ENCODE measurements around the gene IPCEF1.

IPCEF1 gene

DNA sequence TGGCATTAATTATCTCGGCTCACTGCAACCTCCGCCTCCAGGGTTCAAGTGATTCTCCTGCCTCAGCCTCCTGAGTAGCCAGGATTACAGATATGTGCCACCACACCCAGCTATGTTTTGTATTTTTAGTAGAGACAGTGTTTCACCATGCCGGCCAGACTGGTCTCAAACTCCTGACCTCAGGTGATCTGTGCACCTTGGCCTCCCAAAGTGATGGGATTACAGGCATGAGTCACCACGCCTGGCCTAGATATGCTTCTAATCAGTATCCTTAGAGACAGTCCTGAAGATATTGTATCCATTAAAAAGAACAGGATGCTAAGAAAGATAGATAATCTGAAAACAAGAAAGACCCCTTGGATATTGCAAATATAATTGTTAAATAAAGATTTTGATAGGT, 3.1 kb upstream of the IPCEF1 start:
- no peak overlapping the region for H3K9ac ChIP-seq (ENCODE audit: low read length in 5 of 5)
- H3K36me3 ChIP-seq (ENCODE audit: control insufficient read depth in 5 of 5, insufficient read depth in 5 of 5, low read length in 5 of 5), result no peaks in the 10 kb centered on the region
- H3K4me3 ChIP-seq (ENCODE audit: low read depth in 1 of 5, low read length in 5 of 5), result no peak overlapping the region
- H3K27ac ChIP-seq (ENCODE audit: low read depth, low read length), result no peak overlapping the region
- no peaks in the 10 kb centered on the region for H3K9me3 ChIP-seq (ENCODE audit: control insufficient read depth in 5 of 5, low read length in 5 of 5)
- peaks cover 0 to 2% (median 0%) of the 10 kb centered on the region in 5 donors for H3K27me3 ChIP-seq (ENCODE audit: control insufficient read depth in 5 of 5, insufficient read depth in 4 of 5, low read length in 5 of 5)
- H3K4me1 ChIP-seq (ENCODE audit: control insufficient read depth in 5 of 5, insufficient read depth in 5 of 5, low read length in 5 of 5), result peaks cover 0 to 5% (median 0%) of the 10 kb centered on the region in 5 donors

DNA sequence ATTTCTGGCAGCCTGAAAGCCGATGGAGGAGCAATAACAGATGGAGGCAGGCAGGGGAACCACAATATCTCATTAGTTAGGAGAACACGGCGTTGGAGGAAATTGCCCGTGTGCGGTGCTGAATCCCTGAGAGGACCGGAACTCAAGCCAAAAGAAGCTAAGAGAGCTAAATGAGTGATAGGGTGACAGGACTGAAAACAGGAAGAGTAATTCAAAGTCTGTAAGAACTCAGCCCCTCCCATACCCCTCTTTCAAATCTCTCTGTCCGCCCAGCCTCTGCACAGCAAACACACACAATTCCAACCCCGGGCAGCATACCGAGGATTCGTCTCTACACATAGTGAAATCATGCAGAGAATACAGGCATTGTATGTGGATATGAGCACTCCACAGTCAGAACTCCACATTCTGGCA, 2.6 kb upstream of the IPCEF1 start:
- peak overlapping the region in 1 of 5 donors; percentile 15 for H3K4me3 ChIP-seq (ENCODE audit: low read depth in 1 of 5, low read length in 5 of 5)
- H3K9ac ChIP-seq (ENCODE audit: low read length in 5 of 5), result no peak overlapping the region

DNA sequence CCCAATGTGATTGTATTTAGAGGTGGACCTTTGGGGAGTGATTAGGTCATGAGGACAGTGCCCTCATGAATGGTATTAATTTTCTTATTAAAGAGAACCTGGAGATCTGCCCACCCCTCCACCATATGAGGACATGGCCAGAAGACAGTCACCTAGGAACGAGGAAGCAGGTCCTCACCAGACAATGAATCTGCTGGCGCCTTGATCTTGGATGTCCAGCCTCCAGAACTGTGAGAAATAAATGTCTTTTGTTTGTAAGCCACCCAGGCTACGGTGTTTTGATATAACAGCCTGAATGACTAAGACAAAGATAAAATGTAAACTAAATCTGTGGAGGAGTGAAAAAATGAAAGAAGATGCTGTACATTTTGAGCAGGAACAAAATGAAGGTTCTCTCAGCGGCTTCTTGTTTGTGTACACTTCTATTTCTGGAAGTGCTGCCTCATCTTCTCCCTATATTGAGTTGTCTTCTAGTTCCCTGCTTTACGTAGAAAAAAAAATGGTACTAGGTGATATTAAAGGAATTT, 1.5 kb upstream of the IPCEF1 start:
- H3K4me1 ChIP-seq (ENCODE audit: control insufficient read depth in 5 of 5, insufficient read depth in 5 of 5, low read length in 5 of 5), result peaks cover 0 to 9% (median 0%) of the 10 kb centered on the region in 5 donors
- no peak overlapping the region for H3K4me3 ChIP-seq (ENCODE audit: low read depth in 1 of 5, low read length in 5 of 5)
- H3K9me3 ChIP-seq (ENCODE audit: control insufficient read depth in 5 of 5, low read length in 5 of 5), result no peaks in the 10 kb centered on the region
- H3K27ac ChIP-seq (ENCODE audit: low read depth, low read length), result no peak overlapping the region
- H3K27me3 ChIP-seq (ENCODE audit: control insufficient read depth in 5 of 5, insufficient read depth in 4 of 5, low read length in 5 of 5), result peaks cover 0 to 2% (median 0%) of the 10 kb centered on the region in 5 donors
- no peaks in the 10 kb centered on the region for H3K36me3 ChIP-seq (ENCODE audit: control insufficient read depth in 5 of 5, insufficient read depth in 5 of 5, low read length in 5 of 5)
- H3K9ac ChIP-seq (ENCODE audit: low read length in 5 of 5), result no peak overlapping the region

More for the DNA sequence above, 2.6 kb upstream of the IPCEF1 start:
- no peaks in the 10 kb centered on the region for H3K9me3 ChIP-seq (ENCODE audit: control insufficient read depth in 5 of 5, low read length in 5 of 5)
- peaks cover 0 to 2% (median 0%) of the 10 kb centered on the region in 5 donors for H3K27me3 ChIP-seq (ENCODE audit: control insufficient read depth in 5 of 5, insufficient read depth in 4 of 5, low read length in 5 of 5)
- no peak overlapping the region for H3K27ac ChIP-seq (ENCODE audit: low read depth, low read length)
- peaks cover 0 to 9% (median 0%) of the 10 kb centered on the region in 5 donors for H3K4me1 ChIP-seq (ENCODE audit: control insufficient read depth in 5 of 5, insufficient read depth in 5 of 5, low read length in 5 of 5)
- no peaks in the 10 kb centered on the region for H3K36me3 ChIP-seq (ENCODE audit: control insufficient read depth in 5 of 5, insufficient read depth in 5 of 5, low read length in 5 of 5)

DNA sequence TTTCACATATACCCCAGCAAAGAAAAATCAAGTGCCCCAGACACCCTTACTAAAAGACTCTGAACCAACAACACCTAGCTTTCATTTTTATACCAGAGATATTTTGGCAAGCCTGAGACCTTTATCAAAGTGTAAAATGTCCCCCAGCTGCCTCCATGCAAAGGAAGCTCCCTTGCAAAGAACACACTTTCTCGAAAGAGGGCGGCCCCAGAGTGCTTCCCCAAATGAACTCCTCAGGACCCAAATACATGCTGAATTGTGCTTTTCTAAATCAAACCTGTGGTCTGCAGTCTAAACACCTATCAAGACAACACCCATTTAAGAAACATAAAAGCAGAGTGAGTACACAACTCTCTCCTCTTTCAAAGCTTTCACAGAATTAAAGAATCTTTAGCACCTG, 490 bp downstream of the IPCEF1 start:
- H3K9me3 ChIP-seq (ENCODE audit: control insufficient read depth in 5 of 5, low read length in 5 of 5), result no peaks in the 10 kb centered on the region
- H3K4me3 ChIP-seq (ENCODE audit: low read depth in 1 of 5, low read length in 5 of 5), result no peak overlapping the region
- H3K27ac ChIP-seq (ENCODE audit: low read depth, low read length), result no peak overlapping the region
- no peak overlapping the region for H3K9ac ChIP-seq (ENCODE audit: low read length in 5 of 5)
- no peaks in the 10 kb centered on the region for H3K36me3 ChIP-seq (ENCODE audit: control insufficient read depth in 5 of 5, insufficient read depth in 5 of 5, low read length in 5 of 5)
- peaks cover 0 to 9% (median 0%) of the 10 kb centered on the region in 5 donors for H3K4me1 ChIP-seq (ENCODE audit: control insufficient read depth in 5 of 5, insufficient read depth in 5 of 5, low read length in 5 of 5)
- H3K27me3 ChIP-seq (ENCODE audit: control insufficient read depth in 5 of 5, insufficient read depth in 4 of 5, low read length in 5 of 5), result peaks cover 0 to 2% (median 0%) of the 10 kb centered on the region in 5 donors

DNA sequence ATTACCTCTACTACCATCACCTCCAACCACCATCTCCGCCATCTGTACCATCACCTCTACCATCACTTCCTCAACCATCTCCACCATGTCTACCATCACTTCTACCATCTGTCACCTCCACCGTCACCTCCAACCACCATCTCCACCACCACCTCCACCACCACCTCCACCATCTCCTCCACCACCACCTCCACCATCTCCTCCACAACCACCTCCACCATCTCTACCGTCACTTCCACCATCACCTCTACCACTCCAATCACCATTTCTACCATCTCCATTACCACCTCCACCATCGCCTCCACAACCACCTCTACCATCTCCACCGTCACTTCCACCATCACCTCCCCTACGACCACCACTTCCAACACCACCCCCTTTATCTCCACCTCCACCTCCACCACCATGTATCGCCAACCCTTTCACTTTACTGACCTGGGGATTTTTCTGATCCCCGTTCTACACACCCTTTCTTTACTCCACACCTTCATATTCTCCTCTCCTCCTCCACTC, 2.3 kb downstream of the IPCEF1 start:
- no peaks in the 10 kb centered on the region for H3K36me3 ChIP-seq (ENCODE audit: control insufficient read depth in 5 of 5, insufficient read depth in 5 of 5, low read length in 5 of 5)
- no peaks in the 10 kb centered on the region for H3K9me3 ChIP-seq (ENCODE audit: control insufficient read depth in 5 of 5, low read length in 5 of 5)
- H3K27ac ChIP-seq (ENCODE audit: low read depth, low read length), result no peak overlapping the region
- H3K9ac ChIP-seq (ENCODE audit: low read length in 5 of 5), result no peak overlapping the region
- peaks cover 0 to 9% (median 0%) of the 10 kb centered on the region in 5 donors for H3K4me1 ChIP-seq (ENCODE audit: control insufficient read depth in 5 of 5, insufficient read depth in 5 of 5, low read length in 5 of 5)
- peaks cover 0 to 2% (median 0%) of the 10 kb centered on the region in 5 donors for H3K27me3 ChIP-seq (ENCODE audit: control insufficient read depth in 5 of 5, insufficient read depth in 4 of 5, low read length in 5 of 5)
- H3K4me3 ChIP-seq (ENCODE audit: low read depth in 1 of 5, low read length in 5 of 5), result no peak overlapping the region

DNA sequence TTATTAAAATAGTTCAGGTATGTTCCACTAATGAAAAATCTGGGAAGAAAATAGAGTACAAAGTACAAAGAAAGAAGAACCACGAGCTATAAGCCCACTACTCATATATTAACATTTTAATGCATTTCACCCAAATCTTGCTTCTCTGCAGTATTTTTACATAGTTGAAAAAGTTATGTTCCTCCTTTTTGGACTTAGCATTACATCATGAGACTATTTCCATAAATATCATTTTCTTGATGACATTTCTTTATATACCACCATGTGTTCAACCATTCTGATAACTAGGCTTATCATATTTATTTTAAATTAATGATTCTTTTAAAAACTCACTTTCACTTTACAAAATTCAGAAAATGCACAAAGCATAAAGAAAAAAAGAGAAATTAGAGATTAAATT, 3.0 kb downstream of the IPCEF1 start:
- no peaks in the 10 kb centered on the region for H3K36me3 ChIP-seq (ENCODE audit: control insufficient read depth in 5 of 5, insufficient read depth in 5 of 5, low read length in 5 of 5)
- no peak overlapping the region for H3K27ac ChIP-seq (ENCODE audit: low read depth, low read length)
- no peaks in the 10 kb centered on the region for H3K9me3 ChIP-seq (ENCODE audit: control insufficient read depth in 5 of 5, low read length in 5 of 5)

DNA sequence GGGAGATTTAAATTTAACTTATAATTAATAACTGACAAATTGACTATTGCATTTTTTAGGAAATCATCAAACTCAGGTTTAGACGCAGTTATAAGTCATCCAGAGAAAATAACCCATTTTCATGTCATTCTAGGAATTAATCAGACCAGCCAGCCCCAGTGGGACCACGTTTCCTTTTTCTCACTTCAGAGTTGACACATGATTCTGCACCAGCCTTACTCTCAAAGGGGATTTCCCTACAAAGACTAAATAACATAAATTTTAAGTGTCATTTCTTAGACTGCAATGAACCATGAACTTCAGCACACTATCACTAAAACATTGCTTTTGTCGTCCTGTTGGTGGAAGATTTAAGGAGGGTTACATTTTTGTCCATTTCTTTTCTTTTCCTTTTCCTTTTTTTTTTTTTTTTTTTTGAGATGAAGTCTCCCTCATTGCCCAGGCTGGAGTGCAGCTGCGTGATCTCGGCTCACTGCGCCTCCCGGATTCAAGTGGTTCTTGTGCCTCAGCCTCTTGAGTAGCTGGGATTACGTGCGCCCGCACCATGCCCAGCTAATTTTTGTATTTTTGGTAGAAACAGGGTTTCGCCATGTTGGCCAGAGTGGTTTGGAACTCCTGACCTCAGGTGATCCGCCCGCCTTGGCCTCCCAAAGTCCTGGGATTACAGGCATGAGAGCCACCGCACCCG, 3.6 kb downstream of the IPCEF1 start:
- Histone ChIP-seq H3K27me3 (ENCODE audit: control insufficient read depth in 5 of 5, insufficient read depth in 4 of 5, low read length in 5 of 5) (no peaks in the 10 kb centered on the region), H3K9me3 (ENCODE audit: control insufficient read depth in 5 of 5, low read length in 5 of 5) (no peaks in the 10 kb centered on the region), H3K4me3 (ENCODE audit: low read depth in 1 of 5, low read length in 5 of 5) (no peak overlapping the region), H3K36me3 (ENCODE audit: control insufficient read depth in 5 of 5, insufficient read depth in 5 of 5, low read length in 5 of 5) (no peaks in the 10 kb centered on the region), H3K4me1 (ENCODE audit: control insufficient read depth in 5 of 5, insufficient read depth in 5 of 5, low read length in 5 of 5) (peaks cover 0 to 6% (median 0%) of the 10 kb centered on the region in 5 donors), H3K27ac (ENCODE audit: low read depth, low read length) (no peak overlapping the region), H3K9ac (ENCODE audit: low read length in 5 of 5) (no peak overlapping the region)

More for the DNA sequence above, 3.0 kb downstream of the IPCEF1 start:
- Histone ChIP-seq H3K27me3 (ENCODE audit: control insufficient read depth in 5 of 5, insufficient read depth in 4 of 5, low read length in 5 of 5) (peaks cover 0 to 2% (median 0%) of the 10 kb centered on the region in 5 donors), H3K4me1 (ENCODE audit: control insufficient read depth in 5 of 5, insufficient read depth in 5 of 5, low read length in 5 of 5) (peaks cover 0 to 6% (median 0%) of the 10 kb centered on the region in 5 donors), H3K9ac (ENCODE audit: low read length in 5 of 5) (no peak overlapping the region), H3K4me3 (ENCODE audit: low read depth in 1 of 5, low read length in 5 of 5) (no peak overlapping the region)

DNA sequence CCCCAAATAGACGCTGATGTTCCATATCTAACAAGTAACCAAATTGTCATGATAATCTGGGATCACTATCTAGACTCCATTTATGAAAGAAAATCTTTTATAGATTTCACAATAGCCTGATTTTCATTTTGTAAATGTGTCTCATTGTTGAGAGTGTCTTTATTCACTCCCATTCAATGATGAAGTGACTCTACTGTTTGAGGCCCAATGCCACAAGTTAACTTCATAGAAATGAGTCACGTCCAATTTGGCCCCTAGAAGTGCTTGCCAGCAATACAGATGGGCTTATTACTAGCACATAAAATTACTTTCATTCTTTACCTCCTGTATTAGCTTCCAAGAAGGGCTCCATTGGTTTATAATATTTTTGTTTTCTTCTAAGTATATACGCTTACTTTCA, 6.3 kb downstream of the IPCEF1 start:
- H3K27ac ChIP-seq (ENCODE audit: low read depth, low read length), result no peak overlapping the region
- no peaks in the 10 kb centered on the region for H3K27me3 ChIP-seq (ENCODE audit: control insufficient read depth in 5 of 5, insufficient read depth in 4 of 5, low read length in 5 of 5)
- H3K9me3 ChIP-seq (ENCODE audit: control insufficient read depth in 5 of 5, low read length in 5 of 5), result no peaks in the 10 kb centered on the region
- no peak overlapping the region for H3K4me3 ChIP-seq (ENCODE audit: low read depth in 1 of 5, low read length in 5 of 5)
- peaks cover 0 to 6% (median 0%) of the 10 kb centered on the region in 5 donors for H3K4me1 ChIP-seq (ENCODE audit: control insufficient read depth in 5 of 5, insufficient read depth in 5 of 5, low read length in 5 of 5)
- H3K36me3 ChIP-seq (ENCODE audit: control insufficient read depth in 5 of 5, insufficient read depth in 5 of 5, low read length in 5 of 5), result no peaks in the 10 kb centered on the region
- H3K9ac ChIP-seq (ENCODE audit: low read length in 5 of 5), result no peak overlapping the region

DNA sequence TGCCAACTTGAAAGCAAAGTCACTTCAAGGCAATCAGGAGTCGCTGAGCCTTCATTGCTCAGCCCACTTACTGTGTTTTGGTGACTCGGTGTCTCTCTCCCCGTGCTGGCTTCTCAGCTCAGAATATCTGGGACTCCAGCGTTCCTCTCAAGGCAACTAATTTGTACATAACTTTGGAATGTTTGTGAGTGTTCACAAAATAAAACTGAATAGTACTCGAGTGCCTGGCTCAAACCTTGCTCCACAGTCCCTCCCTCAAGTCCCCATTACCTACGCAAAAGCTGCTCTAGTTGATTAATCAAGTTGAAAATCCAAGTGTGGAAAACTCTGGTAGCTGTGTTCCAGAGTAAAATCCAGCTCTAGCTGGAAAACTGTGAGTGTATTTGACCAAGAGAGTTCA, 8.6 kb downstream of the IPCEF1 start:
- H3K36me3 ChIP-seq (ENCODE audit: control insufficient read depth in 5 of 5, insufficient read depth in 5 of 5, low read length in 5 of 5), result no peaks in the 10 kb centered on the region
- no peak overlapping the region for H3K9ac ChIP-seq (ENCODE audit: low read length in 5 of 5)
- H3K4me1 ChIP-seq (ENCODE audit: control insufficient read depth in 5 of 5, insufficient read depth in 5 of 5, low read length in 5 of 5), result peaks cover 0 to 5% (median 0%) of the 10 kb centered on the region in 5 donors
- no peaks in the 10 kb centered on the region for H3K9me3 ChIP-seq (ENCODE audit: control insufficient read depth in 5 of 5, low read length in 5 of 5)
- H3K27ac ChIP-seq (ENCODE audit: low read depth, low read length), result no peak overlapping the region
- no peak overlapping the region for H3K4me3 ChIP-seq (ENCODE audit: low read depth in 1 of 5, low read length in 5 of 5)
- H3K27me3 ChIP-seq (ENCODE audit: control insufficient read depth in 5 of 5, insufficient read depth in 4 of 5, low read length in 5 of 5), result no peaks in the 10 kb centered on the region

DNA sequence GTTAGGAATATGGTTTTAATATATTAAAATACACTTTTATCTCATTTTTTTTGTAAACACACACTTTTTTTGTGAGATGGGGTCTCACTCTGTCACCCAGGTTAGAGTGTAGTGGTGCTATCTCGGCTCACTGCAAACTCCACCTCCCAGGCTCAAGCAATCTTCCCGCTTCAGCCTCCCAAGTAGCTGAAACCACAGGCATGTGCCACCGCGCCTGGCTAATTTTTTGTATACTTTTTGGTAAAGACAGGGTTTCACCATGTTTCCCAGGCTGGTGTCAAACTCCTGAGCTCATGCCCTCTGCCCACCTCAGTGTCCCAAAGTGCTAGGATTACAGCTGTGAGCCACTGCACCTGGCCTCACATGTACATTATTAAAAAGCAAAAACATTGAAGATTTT, 10.8 kb downstream of the IPCEF1 start:
- no peaks in the 10 kb centered on the region for H3K36me3 ChIP-seq (ENCODE audit: control insufficient read depth in 5 of 5, insufficient read depth in 5 of 5, low read length in 5 of 5)
- no peak overlapping the region for H3K4me3 ChIP-seq (ENCODE audit: low read depth in 1 of 5, low read length in 5 of 5)
- no peak overlapping the region for H3K27ac ChIP-seq (ENCODE audit: low read depth, low read length)
- no peaks in the 10 kb centered on the region for H3K9me3 ChIP-seq (ENCODE audit: control insufficient read depth in 5 of 5, low read length in 5 of 5)
- peaks cover 0 to 13% (median 0%) of the 10 kb centered on the region in 5 donors for H3K4me1 ChIP-seq (ENCODE audit: control insufficient read depth in 5 of 5, insufficient read depth in 5 of 5, low read length in 5 of 5)
- no peaks in the 10 kb centered on the region for H3K27me3 ChIP-seq (ENCODE audit: control insufficient read depth in 5 of 5, insufficient read depth in 4 of 5, low read length in 5 of 5)
- H3K9ac ChIP-seq (ENCODE audit: low read length in 5 of 5), result no peak overlapping the region

Measured in subcutaneous abdominal adipose tissue (tissue), 5 donors.